HEK293T (cell line): ENCODE results near the gene RHOU.

ENCODE experiments used
- CTCF ChIA-PET: fragments of 350-600 bp; formaldehyde crosslinking; extraction: SDS; loops from one replicate; lab custom pipeline; 2021; ENCODE audit warnings: antibody characterized with exemption, inconsistent platforms; lab: Yijun Ruan, JAX
- POLR2A ChIA-PET: fragments of 350-600 bp; formaldehyde crosslinking; extraction: SDS; loops from one replicate; lab custom pipeline; 2020; ENCODE audit warnings: antibody characterized with exemption, inconsistent platforms; lab: Yijun Ruan, JAX
- DNase-seq: peaks from one replicate; pipeline ENCODE4 v3.0.0; 2012; ENCODE audit warnings: mixed read lengths; ENCODE audit errors: extremely low spot score
- ARNT ChIP-seq: fragments of 450-650 bp; IDR thresholded peaks from 2 replicates; pipeline ENCODE4 v1.6.1; 2017; ENCODE audit warnings: mild to moderate bottlenecking
- BHLHE40 ChIP-seq: fragments of 450-650 bp; IDR thresholded peaks from 2 replicates; pipeline ENCODE4 v1.6.1; 2016; ENCODE audit warnings: mild to moderate bottlenecking, moderate library complexity, borderline replicate concordance
- CTBP1 ChIP-seq: fragments of 450-650 bp; IDR thresholded peaks from 2 replicates; pipeline ENCODE4 v1.6.1; 2016; ENCODE audit warnings: borderline replicate concordance
- ELF4 ChIP-seq: fragments of 450-650 bp; IDR thresholded peaks from 2 replicates; pipeline ENCODE4 v1.6.1; 2017; ENCODE audit warnings: antibody characterized with exemption
- FOXA1 ChIP-seq: fragments of 450-650 bp; IDR thresholded peaks from 2 replicates; pipeline ENCODE4 v1.6.1; 2016; ENCODE audit warnings: mild to moderate bottlenecking
- FOXK2 ChIP-seq: fragments of 450-650 bp; IDR thresholded peaks from 2 replicates; pipeline ENCODE4 v1.6.1; 2016; ENCODE audit warnings: mild to moderate bottlenecking
- FOXM1 ChIP-seq: fragments of 450-650 bp; IDR thresholded peaks from 2 replicates; pipeline ENCODE4 v1.6.1; 2017; ENCODE audit warnings: mild to moderate bottlenecking, borderline replicate concordance
- HDGF ChIP-seq: fragments of 450-650 bp; IDR thresholded peaks from 2 replicates; pipeline ENCODE4 v1.6.1; 2017; ENCODE audit warnings: antibody characterized with exemption, borderline replicate concordance
- L3MBTL2 ChIP-seq: fragments of 450-650 bp; conservative IDR thresholded peaks from 2 replicates; pipeline ENCODE4 v1.6.1; 2016; ENCODE audit warnings: mild to moderate bottlenecking
- LEF1 ChIP-seq: fragments of 450-650 bp; IDR thresholded peaks from 2 replicates; pipeline ENCODE4 v1.6.1; 2017; ENCODE audit warnings: mild to moderate bottlenecking, borderline replicate concordance
- NFRKB ChIP-seq: fragments of 450-650 bp; IDR thresholded peaks from 2 replicates; pipeline ENCODE4 v1.6.1; 2016; ENCODE audit warnings: mild to moderate bottlenecking, moderate library complexity
- SP1 ChIP-seq: fragments of 450-650 bp; IDR thresholded peaks from 2 replicates; pipeline ENCODE4 v1.6.1; 2017
- SUZ12 ChIP-seq: fragments of 450-650 bp; IDR thresholded peaks from 2 replicates; pipeline ENCODE4 v1.6.1; 2016; ENCODE audit warnings: mild to moderate bottlenecking
- TARDBP ChIP-seq: fragments of 450-650 bp; IDR thresholded peaks from 2 replicates; pipeline ENCODE4 v1.6.1; 2016
- ZNF384 ChIP-seq: fragments of 450-650 bp; IDR thresholded peaks from 2 replicates; pipeline ENCODE4 v1.6.1; 2016
- TF ChIP-seq, protein P1 (sequence below): fragments of 450-650 bp; IDR thresholded peaks from 2 replicates; pipeline ENCODE4 v1.6.1; 2016

RHOU gene

DNA sequence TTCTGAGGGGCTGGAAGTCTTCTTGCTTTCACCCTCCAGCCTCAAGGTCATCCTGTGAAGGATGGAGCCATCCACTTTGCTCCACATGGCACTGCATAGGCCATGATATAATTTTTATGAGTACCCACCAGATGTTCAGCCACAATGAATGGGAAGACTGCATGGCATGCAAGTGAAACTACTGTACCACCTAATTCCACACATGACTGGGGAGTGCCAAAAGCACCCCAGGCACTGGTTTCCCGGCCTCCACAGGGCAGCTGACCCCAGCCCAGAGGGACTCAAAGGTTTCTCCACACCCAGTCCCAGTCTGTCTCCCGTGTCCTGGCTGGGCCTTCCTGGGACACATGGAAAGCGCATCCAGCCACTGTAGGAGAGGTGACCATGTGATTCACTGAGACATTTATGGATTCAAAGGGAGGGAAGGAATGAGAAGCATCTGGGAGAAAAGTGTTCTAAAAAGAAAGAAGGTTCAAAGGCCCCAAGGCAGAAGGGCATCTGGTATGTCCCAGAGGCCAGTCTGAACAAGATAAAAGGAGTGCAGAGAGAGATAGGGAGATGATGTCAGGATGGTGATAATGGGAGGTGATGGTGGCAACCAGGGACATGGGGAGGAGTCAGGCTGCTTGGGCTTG lies 12.1 kb downstream of the RHOU start:
- TF ChIP-seq CTBP1 (no peak), BHLHE40 (no peak), LEF1 (no peak), ELF4 (no peak), TARDBP (no peak), HDGF (no peak), L3MBTL2 (no peak), SP1 (no peak), FOXK2 (no peak), ARNT (no peak), FOXM1 (no peak), FOXA1 (no peak), ZNF384 (no peak), SUZ12 (no peak), NFRKB (no peak)
- TF ChIP-seq, protein P1, sequence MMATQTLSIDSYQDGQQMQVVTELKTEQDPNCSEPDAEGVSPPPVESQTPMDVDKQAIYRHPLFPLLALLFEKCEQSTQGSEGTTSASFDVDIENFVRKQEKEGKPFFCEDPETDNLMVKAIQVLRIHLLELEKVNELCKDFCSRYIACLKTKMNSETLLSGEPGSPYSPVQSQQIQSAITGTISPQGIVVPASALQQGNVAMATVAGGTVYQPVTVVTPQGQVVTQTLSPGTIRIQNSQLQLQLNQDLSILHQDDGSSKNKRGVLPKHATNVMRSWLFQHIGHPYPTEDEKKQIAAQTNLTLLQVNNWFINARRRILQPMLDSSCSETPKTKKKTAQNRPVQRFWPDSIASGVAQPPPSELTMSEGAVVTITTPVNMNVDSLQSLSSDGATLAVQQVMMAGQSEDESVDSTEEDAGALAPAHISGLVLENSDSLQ, result no peak
- CTCF ChIA-PET, result no interaction called here
- POLR2A ChIA-PET, result interaction anchor here (0.6 kb wide), 1 partner anchor 121 kb away, joined by 3 read pairs; no protein-coding TSS in a partner anchor

DNA sequence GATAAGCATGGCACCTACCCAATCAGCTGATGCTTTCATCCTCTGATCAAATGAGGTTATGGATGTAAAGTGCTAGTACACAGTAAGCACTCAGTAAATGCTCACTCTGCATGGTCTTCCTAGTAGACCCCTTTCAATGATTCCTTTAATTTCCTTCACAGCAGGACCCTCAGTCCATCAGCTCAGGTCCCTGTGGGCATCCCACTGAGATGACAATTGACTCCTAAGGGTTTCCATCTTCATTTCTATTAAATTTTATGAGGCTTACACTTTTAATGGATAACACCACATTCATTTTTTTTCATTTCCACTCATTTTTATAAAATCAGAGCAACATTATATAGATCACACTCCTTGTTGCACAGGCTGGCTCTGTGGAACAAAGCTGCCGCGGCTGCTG lies 12.8 kb downstream of the RHOU start:
- CTCF ChIA-PET, result no interaction called here
- POLR2A ChIA-PET, result interaction anchor here (0.6 kb wide), 1 partner anchor 121 kb away, joined by 3 read pairs; no protein-coding TSS in a partner anchor
- DNase-seq, result no peak
- no peak for TF ChIP-seq SUZ12
- no peak for TF ChIP-seq TARDBP
- no peak for TF ChIP-seq FOXA1
- no peak for TF ChIP-seq HDGF
- TF ChIP-seq, protein P1, result no peak
- TF ChIP-seq NFRKB, result no peak
- no peak for TF ChIP-seq ELF4
- TF ChIP-seq ARNT, result no peak
- no peak for TF ChIP-seq BHLHE40
- TF ChIP-seq CTBP1, result no peak
- no peak for TF ChIP-seq ZNF384

More for the DNA sequence above, 12.1 kb downstream of the RHOU start:
- DNase-seq, result no peak

DNA sequence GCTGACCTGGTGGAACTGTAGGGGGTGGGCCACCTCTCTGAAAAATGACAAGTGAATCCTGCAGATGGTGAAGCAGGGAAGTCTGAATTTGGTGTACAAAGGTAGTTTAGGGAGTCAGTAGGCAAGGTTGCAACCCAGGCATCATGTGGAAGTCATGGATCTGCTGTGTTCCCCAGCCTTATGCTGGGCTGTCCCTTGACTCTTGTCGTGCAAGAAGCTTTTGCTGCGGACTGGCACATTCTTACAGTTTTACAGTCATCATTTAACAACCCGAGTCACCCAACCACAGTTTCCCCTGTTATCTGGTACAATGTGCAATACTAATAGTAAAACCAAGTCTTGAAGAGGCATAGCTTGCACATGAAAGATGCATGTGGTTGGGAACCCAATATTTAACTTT lies 13.2 kb downstream of the RHOU start:
- CTCF ChIA-PET, result no interaction called here
- TF ChIP-seq FOXK2, result no peak
- TF ChIP-seq L3MBTL2, result no peak
- TF ChIP-seq SUZ12, result no peak
- no peak for TF ChIP-seq TARDBP
- no peak for TF ChIP-seq HDGF
- no peak for TF ChIP-seq ELF4
- TF ChIP-seq ZNF384, result no peak
- TF ChIP-seq ARNT, result no peak
- TF ChIP-seq BHLHE40, result no peak
- TF ChIP-seq, protein P1, result no peak
- no peak for TF ChIP-seq CTBP1
- TF ChIP-seq FOXA1, result no peak
- no peak for TF ChIP-seq SP1
- TF ChIP-seq FOXM1, result no peak
- TF ChIP-seq LEF1, result no peak
- no peak for TF ChIP-seq NFRKB
- no peak for DNase-seq
- POLR2A ChIA-PET, result no interaction called here

DNA sequence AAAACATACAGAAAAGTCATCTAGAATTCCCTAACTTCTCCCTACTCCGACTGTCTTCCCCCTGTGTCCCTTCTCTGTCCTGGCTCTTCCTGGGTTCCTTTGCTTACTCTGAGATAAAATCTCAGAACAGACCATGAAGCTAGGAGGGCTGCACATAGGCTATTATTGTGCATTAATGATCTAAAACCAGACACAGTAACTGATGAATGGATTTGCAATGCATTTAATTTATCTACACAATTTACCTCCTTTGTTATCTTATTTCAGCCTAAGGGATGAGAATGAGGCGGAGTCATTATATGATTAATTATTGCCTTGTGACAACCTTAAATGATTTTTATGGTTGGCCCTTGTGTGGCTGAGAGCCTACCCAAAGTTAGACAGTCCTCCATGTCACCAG lies 14.5 kb downstream of the RHOU start:
- ChIA-PET POLR2A (interaction anchor here (1.2 kb wide), 1 partner anchor 12 kb away, joined by 3 read pairs; no protein-coding TSS in a partner anchor), CTCF (no interaction called here)
- no peak for DNase-seq
- TF ChIP-seq ZNF384 (no peak), FOXM1 (no peak), CTBP1 (no peak), LEF1 (no peak), FOXK2 (no peak), FOXA1 (no peak), HDGF (no peak), TARDBP (no peak), ARNT (no peak), SP1 (no peak)

DNA sequence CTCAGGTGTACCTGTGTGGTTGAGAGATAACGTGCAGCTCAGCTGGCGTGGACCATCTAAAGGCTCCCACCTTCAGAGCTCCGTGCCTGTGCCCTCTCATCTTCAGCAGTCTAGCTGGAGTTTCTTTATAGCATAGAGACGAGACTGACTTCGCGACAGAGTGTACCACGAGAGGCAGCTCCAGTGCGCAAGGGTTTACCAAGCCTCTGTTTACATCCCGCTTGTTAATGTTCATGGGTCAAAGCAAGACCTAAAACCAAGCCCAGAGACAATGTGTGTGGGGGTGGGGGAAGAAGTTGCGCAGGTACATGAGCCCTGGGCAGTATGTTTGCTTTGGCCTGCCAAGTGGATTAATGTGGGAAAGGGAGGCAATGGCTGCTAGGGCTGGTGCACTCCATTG lies 15.6 kb downstream of the RHOU start:
- no peak for TF ChIP-seq HDGF
- TF ChIP-seq, protein P1, result no peak
- no peak for TF ChIP-seq ARNT
- no peak for TF ChIP-seq SP1
- TF ChIP-seq FOXM1, result no peak
- TF ChIP-seq TARDBP, result no peak
- no peak for TF ChIP-seq CTBP1
- TF ChIP-seq BHLHE40, result no peak
- TF ChIP-seq ZNF384, result no peak
- TF ChIP-seq FOXK2, result no peak
- no peak for TF ChIP-seq ELF4
- no peak for TF ChIP-seq L3MBTL2
- TF ChIP-seq SUZ12, result no peak
- no peak for TF ChIP-seq NFRKB
- no peak for TF ChIP-seq FOXA1
- no peak for TF ChIP-seq LEF1
- POLR2A ChIA-PET, result interaction anchor here (1.2 kb wide), 1 partner anchor 13 kb away, joined by 3 read pairs; no protein-coding TSS in a partner anchor
- DNase-seq, result no peak

More for the DNA sequence above, 15.6 kb downstream of the RHOU start:
- CTCF ChIA-PET, result no interaction called here
